GM20000 (cell line): Measurements from ENCODE around the gene PTCRA.

Experiments
- DNase-seq: peaks from one replicate; pipeline ENCODE4 v3.0.0; 2012; ENCODE audit warnings: low spot score
- TF ChIP-seq, protein P1 (sequence below): IDR thresholded peaks from 2 replicates; pipeline ENCODE4 v1.5.1; 2012; ENCODE audit warnings: mild to moderate bottlenecking, control low read depth; ENCODE audit errors: extremely low read depth, missing control alignments

PTCRA gene

GRCh38 chr6:42932412-42932811 lies 16.6 kb downstream of the PTCRA start:
- TF ChIP-seq, protein P1, sequence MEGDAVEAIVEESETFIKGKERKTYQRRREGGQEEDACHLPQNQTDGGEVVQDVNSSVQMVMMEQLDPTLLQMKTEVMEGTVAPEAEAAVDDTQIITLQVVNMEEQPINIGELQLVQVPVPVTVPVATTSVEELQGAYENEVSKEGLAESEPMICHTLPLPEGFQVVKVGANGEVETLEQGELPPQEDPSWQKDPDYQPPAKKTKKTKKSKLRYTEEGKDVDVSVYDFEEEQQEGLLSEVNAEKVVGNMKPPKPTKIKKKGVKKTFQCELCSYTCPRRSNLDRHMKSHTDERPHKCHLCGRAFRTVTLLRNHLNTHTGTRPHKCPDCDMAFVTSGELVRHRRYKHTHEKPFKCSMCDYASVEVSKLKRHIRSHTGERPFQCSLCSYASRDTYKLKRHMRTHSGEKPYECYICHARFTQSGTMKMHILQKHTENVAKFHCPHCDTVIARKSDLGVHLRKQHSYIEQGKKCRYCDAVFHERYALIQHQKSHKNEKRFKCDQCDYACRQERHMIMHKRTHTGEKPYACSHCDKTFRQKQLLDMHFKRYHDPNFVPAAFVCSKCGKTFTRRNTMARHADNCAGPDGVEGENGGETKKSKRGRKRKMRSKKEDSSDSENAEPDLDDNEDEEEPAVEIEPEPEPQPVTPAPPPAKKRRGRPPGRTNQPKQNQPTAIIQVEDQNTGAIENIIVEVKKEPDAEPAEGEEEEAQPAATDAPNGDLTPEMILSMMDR, result no peak
- no peak for DNase-seq

- no peak for DNase-seq
- TF ChIP-seq, protein P1, result no peak
Measured at GRCh38 chr6:42933205-42933604, 17.4 kb downstream of the PTCRA start.

DNA sequence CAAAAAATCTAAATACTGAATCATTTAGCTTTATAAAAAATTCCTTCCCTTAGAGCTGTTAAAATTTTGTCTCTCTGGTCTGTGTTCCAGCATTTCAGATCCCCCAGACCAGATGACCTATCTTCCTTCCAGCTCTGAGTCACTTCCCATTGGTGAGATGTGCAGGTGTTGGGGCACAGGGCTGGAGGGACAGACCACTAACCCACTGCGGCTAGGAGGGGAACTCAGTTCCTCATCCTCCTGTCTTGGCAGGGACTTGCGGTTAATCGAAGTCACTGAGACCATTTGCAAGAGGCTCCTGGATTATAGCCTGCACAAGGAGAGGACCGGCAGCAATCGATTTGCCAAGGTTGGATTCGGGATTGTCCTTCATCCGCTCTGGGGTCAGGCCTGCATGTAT lies 19.5 kb downstream of the PTCRA start:
- TF ChIP-seq, protein P1, result no peak
- DNase-seq, result no peak

DNA sequence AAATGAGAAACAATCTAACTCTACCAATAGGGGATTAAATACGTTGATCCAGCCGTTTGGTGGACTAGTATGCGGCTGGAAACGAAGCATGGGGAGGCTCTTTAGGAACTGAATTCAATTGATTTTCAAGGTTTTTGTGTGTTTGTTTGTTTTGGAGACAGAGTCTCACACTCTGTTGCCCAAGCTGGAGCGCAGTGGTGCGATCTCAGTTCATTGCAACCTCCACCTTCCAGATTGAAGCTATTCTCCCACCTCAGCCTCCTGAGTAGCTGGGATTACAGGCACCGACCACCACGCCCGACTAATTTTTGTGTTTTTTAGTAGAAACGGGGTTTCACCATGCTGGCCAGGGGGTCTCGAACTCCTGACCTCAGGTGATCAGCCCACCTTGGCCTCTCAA lies 20.5 kb downstream of the PTCRA start:
- TF ChIP-seq, protein P1, result no peak
- no peak for DNase-seq

DNA sequence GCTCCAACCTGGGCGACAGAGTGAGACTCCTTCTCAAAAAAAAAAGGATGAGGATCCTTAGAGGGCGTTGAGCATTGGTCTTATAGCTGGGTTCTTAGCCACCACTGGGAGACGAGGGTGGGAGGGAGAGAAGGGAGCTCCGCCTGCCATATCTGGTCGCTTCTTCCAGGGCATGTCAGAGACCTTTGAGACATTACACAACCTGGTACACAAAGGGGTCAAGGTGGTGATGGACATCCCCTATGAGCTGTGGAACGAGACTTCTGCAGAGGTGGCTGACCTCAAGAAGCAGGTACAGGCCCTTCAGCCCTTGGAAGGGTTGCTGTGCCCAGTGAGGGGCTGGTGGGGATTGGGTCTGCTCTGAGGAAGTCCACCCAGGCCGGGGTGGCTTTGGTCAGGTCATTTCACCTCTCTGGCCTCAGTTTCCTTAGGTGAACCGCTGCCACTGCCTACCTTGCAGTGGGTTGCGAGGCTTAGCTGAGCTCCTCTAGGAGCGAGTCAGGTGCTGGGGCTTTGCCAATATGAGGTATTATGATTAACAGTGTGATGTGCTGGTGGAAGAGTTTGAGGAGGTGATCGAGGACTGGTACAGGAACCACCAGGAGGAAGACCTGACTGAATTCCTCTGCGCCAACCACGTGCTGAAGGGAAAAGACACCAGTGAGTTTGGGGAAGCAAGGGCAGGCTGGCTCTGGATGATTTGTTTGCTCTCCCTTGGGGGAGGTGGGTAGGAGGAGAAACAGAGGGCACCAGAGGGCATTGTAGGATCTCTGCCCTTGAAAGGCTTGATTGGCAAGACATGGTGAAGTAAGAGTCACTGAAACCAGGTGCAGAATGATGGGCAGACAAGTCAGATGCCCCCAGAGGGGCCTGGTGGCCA lies 21.9 kb downstream of the PTCRA start:
- DNase-seq, result no peak

GRCh38 chr6:42938428-42938796 lies 22.6 kb downstream of the PTCRA start:
- DNase-seq, result no peak
- TF ChIP-seq, protein P1, result no peak

More for the DNA sequence above, 21.9 kb downstream of the PTCRA start:
- TF ChIP-seq, protein P1, result no peak

DNA sequence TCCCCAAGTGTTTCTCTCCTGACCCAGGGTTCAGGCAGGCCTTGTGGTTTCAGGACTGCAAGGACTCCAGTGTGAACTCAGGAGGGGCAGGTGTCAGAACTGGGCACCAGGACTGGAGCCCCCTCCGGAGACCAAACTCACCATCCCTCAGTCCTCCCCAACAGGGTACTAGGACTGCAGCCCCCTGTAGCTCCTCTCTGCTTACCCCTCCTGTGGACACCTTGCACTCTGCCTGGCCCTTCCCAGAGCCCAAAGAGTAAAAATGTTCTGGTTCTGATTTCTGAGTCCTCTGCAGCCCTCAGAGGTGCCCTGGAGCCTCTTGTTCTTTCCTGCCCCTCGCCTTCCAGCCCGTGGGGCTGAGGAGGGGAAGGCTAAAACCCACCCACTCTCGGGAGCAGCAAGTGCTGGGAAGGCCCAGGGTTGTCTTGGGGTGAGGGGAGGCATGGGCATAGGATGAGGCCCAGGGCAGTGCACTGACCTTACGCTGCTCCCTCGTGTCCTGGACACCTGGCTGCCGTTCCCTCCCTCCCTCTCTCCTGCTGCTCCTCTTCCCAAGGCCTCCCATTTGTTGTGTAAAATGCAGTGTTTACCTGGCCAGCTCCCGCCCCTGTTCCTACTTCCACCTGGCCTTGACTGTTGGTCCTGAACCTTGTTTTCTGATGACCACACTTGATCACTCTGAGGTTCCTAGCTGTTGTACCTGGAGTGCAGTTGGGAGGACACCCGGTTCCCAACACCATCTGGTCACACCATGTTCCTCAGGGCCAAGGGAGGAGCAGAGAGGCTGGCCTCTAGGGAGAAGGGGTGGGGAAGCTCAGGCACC lies 23.3 kb downstream of the PTCRA start:
- TF ChIP-seq, protein P1, result no peak
- no peak for DNase-seq
